ENCODE results near the gene REST. TPM values are rescaled to one million over a fixed set of nuclear protein-coding genes. Genes with fewer than 3 reads are reported as not detected.
"Not testable (repeated sequence)": the region's sequence is repeated elsewhere in the genome, so short reads cannot be mapped to it uniquely, and the experiment has no call there.

Gene REST
- total RNA-seq, 1 donor: 42.1 TPM

- peak; percentile 58 for DNase-seq (ENCODE audit: low read depth)
- H3K4me3 ChIP-seq (ENCODE audit: low read depth, low read length): peak overlapping the region; percentile 90
- TF ChIP-seq, protein P1, sequence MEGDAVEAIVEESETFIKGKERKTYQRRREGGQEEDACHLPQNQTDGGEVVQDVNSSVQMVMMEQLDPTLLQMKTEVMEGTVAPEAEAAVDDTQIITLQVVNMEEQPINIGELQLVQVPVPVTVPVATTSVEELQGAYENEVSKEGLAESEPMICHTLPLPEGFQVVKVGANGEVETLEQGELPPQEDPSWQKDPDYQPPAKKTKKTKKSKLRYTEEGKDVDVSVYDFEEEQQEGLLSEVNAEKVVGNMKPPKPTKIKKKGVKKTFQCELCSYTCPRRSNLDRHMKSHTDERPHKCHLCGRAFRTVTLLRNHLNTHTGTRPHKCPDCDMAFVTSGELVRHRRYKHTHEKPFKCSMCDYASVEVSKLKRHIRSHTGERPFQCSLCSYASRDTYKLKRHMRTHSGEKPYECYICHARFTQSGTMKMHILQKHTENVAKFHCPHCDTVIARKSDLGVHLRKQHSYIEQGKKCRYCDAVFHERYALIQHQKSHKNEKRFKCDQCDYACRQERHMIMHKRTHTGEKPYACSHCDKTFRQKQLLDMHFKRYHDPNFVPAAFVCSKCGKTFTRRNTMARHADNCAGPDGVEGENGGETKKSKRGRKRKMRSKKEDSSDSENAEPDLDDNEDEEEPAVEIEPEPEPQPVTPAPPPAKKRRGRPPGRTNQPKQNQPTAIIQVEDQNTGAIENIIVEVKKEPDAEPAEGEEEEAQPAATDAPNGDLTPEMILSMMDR (IDR thresholded peaks at IDR 0.05; ENCODE audit: insufficient read depth, low read length): no peak
Observed at GRCh38 chr4:56909086-56909894, 1.6 kb downstream of the REST start.

DNA sequence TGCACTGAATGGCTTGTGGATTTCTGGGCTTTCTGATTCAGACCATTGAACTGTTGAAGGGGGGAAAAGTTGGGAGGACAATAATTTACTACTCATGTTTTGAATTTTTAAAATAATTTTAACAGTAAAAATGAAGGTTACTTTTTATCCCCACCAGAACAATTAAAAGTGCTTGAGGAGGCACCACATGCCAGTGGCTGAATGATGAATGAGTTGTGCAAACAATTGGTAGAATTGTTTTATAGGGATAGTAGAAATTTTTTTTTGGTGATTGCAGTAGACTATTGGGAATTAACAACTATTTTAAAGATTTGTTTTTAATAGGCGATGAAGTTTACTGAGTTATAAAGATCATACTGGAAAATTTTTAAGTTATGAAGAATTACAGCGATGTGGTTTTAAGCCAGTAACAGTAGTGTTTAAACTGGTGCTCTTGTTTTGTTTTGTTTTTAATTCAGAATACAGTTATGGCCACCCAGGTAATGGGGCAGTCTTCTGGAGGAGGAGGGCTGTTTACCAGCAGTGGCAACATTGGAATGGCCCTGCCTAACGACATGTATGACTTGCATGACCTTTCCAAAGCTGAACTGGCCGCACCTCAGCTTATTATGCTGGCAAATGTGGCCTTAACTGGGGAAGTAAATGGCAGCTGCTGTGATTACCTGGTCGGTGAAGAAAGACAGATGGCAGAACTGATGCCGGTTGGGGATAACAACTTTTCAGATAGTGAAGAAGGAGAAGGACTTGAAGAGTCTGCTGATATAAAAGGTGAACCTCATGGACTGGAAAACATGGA is 2.7 kb downstream of the REST start:
- H3K4me3 ChIP-seq (ENCODE audit: low read depth, low read length): peak overlapping the region; percentile 90
- TF ChIP-seq, protein P1 (IDR thresholded peaks at IDR 0.05; ENCODE audit: insufficient read depth, low read length): no peak
- DNase-seq (ENCODE audit: low read depth): no peak

- no peak for DNase-seq (ENCODE audit: low read depth)
Observed at GRCh38 chr4:56914336-56914735, 6.6 kb downstream of the REST start.

DNA sequence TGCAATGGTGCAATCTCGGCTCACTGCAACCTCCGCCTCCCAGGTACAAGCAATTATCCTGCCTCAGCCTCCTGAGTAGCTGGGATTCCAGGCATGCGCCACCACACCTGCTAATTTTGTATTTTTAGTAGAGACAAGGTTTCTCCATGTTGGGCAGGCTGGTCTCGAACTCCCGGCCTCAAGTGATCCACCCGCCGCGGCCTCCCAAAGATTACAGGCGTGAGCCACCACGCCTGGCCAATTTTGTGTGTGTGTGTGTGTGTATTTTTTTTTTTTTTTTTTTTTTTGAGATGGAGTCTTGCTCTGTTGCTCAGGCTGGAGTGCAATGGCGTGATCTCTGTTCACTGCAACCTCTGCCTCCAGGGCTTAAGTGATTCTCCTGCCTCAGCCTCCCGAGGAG is 7.3 kb downstream of the REST start:
- not testable (repeated sequence) for H3K4me3 ChIP-seq (ENCODE audit: low read depth, low read length); DNase-seq (ENCODE audit: low read depth)

More at GRCh38 chr4:56914336-56914735, 6.6 kb downstream of the REST start:
- TF ChIP-seq, protein P1 (IDR thresholded peaks at IDR 0.05; ENCODE audit: insufficient read depth, low read length): no peak
- no peak overlapping the region for H3K4me3 ChIP-seq (ENCODE audit: low read depth, low read length)

GRCh38 chr4:56927196-56927595 is 19.5 kb downstream of the REST start:
- TF ChIP-seq, protein P1 (IDR thresholded peaks at IDR 0.05; ENCODE audit: insufficient read depth, low read length): no peak
- DNase-seq (ENCODE audit: low read depth): no peak
- no peak overlapping the region for H3K4me3 ChIP-seq (ENCODE audit: low read depth, low read length)

DNA sequence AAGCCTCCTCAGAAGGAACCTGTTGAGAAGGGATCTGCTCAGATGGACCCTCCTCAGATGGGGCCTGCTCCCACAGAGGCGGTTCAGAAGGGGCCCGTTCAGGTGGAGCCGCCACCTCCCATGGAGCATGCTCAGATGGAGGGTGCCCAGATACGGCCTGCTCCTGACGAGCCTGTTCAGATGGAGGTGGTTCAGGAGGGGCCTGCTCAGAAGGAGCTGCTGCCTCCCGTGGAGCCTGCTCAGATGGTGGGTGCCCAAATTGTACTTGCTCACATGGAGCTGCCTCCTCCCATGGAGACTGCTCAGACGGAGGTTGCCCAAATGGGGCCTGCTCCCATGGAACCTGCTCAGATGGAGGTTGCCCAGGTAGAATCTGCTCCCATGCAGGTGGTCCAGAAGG is 22.9 kb downstream of the REST start:
- no peak for DNase-seq (ENCODE audit: low read depth)
- TF ChIP-seq, protein P1 (IDR thresholded peaks at IDR 0.05; ENCODE audit: insufficient read depth, low read length): no peak

DNA sequence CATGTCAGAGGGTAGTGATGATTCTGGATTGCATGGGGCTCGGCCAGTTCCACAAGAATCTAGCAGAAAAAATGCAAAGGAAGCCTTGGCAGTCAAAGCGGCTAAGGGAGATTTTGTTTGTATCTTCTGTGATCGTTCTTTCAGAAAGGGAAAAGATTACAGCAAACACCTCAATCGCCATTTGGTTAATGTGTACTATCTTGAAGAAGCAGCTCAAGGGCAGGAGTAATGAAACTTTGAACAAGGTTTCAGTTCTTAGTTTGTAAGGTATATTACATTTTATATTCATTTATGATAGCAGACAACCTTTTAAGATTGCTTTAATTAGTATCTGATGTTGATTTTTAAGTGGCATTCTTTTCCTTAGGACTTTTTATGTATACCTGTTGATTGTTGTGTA is 24.2 kb downstream of the REST start:
- DNase-seq (ENCODE audit: low read depth): no peak
- no peak overlapping the region for H3K4me3 ChIP-seq (ENCODE audit: low read depth, low read length)
- TF ChIP-seq, protein P1 (IDR thresholded peaks at IDR 0.05; ENCODE audit: insufficient read depth, low read length): no peak

More for the DNA sequence above, 22.9 kb downstream of the REST start:
- no peak overlapping the region for H3K4me3 ChIP-seq (ENCODE audit: low read depth, low read length)
